NCI-H446 (cell line): ENCODE measurements around the gene PDX1.

Experiments
- DNase-seq, 2 experiments: peaks; one replicate each; lab custom pipeline; 2025; lab: John Stamatoyannopoulos, UW

Gene PDX1

DNA sequence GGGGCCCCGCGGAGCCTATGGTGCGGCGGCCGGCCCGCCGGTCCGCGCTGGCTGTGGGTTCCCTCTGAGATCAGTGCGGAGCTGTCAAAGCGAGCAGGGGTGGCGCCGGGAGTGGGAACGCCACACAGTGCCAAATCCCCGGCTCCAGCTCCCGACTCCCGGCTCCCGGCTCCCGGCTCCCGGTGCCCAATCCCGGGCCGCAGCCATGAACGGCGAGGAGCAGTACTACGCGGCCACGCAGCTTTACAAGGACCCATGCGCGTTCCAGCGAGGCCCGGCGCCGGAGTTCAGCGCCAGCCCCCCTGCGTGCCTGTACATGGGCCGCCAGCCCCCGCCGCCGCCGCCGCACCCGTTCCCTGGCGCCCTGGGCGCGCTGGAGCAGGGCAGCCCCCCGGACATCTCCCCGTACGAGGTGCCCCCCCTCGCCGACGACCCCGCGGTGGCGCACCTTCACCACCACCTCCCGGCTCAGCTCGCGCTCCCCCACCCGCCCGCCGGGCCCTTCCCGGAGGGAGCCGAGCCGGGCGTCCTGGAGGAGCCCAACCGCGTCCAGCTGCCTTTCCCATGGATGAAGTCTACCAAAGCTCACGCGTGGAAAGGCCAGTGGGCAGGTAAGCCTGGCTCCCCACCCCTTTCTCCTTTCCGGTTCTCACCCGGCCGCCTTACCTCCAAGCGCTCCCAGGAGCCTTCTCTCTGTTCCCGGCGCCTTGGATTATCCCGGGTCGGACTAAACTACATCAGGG, at the start of gene PDX1:
TSS of gene PDX1 (plus strand) at position 67 of the 743 bp plus-strand sequence. CDS start at position 206, 139 bp downstream.
- no peak for DNase-seq

GRCh38 chr13:27878274-27878673, 41.5 kb upstream of the PDX1 start:
- no peak for DNase-seq

- no peak for DNase-seq
Measured at GRCh38 chr13:27889471-27889870, 30.3 kb upstream of the PDX1 start.

DNA sequence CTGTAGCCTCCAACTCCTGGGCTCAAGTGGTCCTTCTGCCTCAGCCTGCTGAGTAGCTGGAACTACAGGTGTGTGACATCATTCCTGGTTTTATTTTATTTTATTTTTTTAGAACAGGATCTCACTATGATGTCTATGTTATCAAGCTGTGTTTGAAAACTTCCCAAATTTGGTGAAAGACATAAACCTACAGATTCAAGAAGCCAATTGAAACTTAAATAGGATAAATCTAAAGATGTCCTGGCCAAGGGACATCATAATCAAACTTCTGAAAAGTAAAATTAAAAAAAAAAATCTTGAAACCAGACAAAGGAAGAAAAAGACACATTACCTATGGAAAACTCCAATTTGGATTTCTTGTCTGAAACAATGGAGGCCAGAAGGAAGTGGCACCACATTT, 23.1 kb upstream of the PDX1 start:
- no peak for DNase-seq

- DNase-seq = no peak
Measured at GRCh38 chr13:27904719-27905118, 15.1 kb upstream of the PDX1 start.

- no peak for DNase-seq
Measured at GRCh38 chr13:27905650-27906049, 14.2 kb upstream of the PDX1 start.

GRCh38 chr13:27907121-27907787, 12.5 kb upstream of the PDX1 start:
- no peak for DNase-seq

DNA sequence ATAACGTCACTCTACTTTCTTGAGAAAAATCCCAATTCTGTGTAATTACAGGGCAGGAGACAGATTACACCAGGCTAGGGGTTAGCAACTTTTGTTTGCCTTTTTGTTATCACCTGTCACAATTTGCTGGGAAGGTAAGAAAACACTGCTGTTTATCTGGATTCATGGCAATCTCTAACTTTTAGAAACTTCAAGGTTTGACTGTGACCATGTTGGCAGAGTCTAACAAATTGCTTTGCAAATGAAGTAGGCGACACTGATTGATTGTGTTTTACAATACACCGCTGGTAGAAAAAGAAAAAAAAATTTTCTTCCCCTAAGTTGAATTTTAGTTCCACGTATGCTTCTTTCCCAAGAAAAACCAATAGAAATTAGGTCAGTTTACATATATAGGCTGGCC, 10.4 kb upstream of the PDX1 start:
- DNase-seq = no peak

- DNase-seq = no peak
Measured at GRCh38 chr13:27911521-27911920, 8.3 kb upstream of the PDX1 start.

GRCh38 chr13:27913160-27913559, 6.6 kb upstream of the PDX1 start:
- DNase-seq = no peak

DNA sequence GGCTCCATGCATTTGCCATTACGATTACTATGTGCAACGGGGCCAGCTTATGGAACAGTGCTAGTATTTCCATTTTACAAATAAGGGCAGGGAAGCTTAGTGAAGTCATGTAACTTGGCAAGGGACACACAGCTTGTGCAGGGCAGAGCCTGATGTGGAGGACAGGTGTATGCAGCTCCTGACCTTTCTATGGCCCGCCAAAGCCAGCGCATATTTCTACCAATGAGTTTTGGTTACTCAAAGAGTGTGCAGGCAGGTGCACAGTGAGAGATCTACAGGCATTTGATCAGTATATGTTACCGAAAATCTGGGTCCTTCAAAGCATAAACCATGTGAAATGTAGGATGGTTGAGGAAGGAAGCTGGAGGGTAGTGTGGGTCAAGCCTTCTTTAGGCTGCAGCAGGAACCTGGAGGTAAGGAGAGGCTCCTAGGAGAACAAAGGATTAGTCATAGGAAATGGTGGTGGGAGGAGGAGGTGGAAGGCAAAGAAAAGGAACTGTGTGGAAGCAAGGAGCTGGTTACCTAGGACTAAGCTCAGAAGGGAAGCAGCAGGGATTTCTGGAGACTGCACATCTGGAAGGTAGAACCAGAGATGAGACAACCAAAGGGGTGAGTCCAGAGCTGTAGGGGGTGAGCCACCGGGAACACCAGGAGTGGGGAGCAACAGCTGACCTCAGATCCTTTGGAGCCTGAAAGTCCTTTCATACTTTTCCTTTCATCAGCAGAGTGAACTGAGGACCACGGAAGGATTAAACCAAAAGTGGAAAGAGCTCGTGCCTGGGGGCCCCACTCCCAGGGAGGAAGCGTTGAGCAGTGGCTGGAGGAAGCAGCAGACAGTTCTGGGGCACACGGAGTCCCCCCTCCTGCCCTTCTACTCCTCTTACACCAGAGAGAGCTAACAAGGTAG, 4.2 kb upstream of the PDX1 start:
- no peak for DNase-seq

DNA sequence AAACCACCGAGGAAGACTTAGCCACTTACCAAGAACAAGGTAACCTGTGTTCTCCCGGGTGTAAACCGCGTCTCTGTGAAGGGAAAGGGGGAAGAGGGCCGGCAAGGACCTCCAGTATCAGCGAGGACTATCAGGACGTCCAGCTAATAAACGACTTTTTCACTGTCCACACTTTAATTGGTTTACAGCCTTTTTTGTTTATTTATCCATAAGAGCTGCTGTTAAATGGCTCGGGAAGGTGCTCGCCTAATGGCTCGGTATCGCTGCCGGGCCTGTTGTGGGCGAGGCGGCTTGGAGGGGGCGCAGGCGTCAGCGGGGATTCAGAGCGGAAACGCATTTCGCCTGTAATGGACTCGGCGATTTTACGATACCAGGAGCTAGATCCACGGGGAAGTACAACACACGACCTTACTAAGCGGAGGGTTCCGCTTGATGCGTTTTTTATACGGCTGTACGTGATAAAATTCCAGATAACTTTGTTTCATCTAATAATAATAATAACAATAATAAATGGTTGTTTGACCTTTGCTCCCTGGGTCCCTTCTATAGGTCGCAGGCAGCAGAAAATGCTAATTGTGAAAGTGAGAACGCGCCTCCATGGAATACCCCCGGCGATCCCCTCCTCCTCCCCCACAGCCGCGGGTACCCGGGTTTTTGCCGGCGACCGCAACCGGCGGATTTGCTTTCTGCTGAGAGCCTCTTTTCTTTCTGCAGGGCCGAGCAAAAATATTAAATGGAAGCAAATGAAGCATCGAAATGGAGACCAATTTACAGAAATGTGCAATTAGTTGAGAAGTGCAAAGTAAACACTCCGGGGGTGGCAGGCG, 2.5 kb upstream of the PDX1 start:
- no peak for DNase-seq

DNA sequence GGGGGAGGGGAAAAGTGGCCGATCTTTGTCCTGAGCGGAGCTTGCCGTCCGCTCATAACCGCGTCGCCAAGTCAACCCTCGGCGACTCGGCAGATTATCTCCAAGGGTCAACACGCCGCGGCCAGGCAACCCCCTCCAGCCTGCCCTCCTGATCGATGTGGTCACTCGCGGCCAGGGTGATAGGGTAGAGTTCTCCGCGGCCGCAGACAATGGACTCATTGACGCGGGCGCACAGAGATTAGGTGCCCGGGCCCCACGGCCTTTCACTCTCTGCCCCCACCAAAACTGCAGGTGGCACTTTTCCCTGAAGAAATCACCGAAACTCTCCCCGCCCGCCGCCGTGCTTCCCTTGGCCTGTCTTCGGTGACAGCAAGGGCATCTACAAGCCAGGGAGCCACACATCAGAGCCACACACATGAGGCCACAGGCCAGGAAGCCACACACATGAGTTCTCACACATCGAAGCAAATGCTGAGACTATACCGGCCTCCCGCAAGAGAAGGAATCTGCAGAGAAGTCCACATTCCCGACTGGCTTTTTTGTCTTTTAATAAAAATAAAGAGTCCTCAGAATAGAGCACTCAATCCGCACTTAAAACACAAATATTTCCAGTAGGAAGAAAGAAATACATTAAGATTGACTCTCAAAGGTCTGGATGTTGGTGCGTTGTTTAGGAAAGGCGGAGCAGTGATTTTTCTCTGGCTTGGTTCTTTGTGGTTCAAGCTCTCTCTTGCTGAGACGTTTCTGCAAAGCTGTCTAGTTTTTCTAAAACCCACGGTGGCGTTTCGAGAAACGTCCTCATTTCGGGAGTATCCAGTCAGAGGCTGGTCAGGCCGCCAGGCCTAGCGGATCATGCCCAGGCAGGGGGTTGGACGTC, 1.5 kb upstream of the PDX1 start:
- DNase-seq = no peak

DNA sequence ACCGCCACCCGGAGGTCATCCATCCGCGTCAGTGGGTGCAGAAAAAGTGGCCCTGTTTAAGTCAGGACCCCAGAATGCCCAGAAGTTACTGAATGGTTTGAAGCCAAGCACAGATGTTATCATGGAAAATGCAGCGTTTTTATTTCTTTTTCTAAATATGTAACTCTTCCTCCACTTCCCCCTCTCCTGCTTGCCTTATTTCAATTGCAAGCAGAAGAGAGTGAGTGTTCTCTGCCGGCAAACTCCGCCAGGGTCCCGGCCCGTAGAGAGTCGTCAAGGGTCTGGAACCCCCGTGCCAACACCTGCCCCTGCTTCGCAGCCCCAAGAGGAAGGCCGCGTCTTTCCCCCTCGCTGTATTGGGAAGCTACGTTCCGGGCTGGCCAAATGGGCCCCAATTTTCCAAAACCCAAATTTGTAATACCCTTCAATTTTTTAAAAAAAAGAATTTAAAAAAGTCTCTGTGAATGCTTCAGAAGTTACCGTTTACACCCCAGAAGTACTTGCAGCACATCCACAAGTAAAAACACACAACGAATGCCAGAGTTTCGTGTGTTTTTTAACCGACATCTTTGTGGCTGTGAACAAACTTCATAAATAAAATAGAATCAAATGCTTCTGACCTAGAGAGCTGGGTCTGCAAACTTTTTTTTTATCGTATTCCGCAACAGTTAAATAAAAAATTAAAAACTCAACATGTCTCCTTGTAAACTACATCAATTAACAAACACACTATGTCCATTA, 712 bp upstream of the PDX1 start:
- no peak for DNase-seq

DNA sequence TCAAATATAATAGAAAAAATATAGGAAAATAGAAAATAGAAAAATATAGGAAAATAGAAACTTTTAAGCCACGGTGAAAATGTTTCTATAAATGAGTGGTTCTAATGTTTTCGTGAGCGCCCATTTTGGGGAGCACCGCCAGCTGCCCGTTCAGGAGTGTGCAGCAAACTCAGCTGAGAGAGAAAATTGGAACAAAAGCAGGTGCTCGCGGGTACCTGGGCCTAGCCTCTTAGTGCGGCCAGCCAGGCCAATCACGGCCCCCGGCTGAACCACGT, 204 bp upstream of the PDX1 start:
- DNase-seq = no peak

GRCh38 chr13:27920677-27921420, 1.0 kb downstream of the PDX1 start:
- no peak for DNase-seq

- DNase-seq = no peak
Measured at GRCh38 chr13:27921421-27921960, 1.7 kb downstream of the PDX1 start.

- no peak for DNase-seq
Measured at GRCh38 chr13:27921961-27922882, 2.4 kb downstream of the PDX1 start.
